Activated effector memory CD4-positive, alpha-beta T cell treated with Interleukin-2 at 50 U/mL for 16 hours (primary cell): Measurements from ENCODE around the gene MESP1.

Experiments
- DNase-seq: peaks from one replicate; pipeline ENCODE4 v3.0.0-alpha.2; 2020

MESP1 gene

DNA sequence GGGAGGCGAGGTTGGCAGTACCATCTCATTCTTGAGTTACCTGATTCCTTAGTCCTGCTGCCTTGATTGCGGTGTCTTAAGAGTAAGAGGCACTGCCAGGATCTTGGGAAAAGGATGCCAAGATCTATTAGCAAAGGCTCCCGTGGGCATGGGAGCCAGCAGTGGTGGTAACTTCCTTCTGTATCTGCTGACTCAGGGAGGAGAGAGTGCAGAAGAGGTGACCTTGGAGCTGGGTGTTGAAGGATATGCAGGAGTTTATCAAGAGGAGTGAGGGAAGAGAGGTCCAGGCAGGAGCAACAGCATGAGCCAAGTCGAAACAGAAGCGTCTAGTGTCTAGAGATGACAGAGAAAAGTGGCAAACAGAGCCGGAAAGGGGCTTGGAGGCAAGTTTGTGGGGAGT, 29.6 kb upstream of the MESP1 start:
- no peak for DNase-seq

DNA sequence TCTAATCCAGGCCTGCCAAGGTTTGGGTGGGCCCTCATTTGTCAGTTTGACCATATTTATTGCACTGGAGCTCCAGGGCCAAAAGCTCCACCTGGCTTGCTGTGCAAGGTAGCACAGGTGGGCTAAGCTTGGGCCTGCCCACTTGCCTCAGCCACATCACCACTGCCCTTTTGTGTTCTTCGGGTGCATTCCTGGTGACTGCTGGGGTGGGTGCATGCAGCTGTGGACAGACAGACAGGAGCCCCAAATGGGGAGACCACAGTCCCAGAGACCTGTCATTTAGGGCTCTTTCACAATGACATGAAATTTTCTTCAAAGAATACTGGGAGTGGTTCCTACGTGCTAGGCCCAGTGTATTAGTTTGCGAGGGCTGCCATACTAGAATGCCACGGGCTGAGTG, 27.8 kb upstream of the MESP1 start:
- DNase-seq: no peak

DNA sequence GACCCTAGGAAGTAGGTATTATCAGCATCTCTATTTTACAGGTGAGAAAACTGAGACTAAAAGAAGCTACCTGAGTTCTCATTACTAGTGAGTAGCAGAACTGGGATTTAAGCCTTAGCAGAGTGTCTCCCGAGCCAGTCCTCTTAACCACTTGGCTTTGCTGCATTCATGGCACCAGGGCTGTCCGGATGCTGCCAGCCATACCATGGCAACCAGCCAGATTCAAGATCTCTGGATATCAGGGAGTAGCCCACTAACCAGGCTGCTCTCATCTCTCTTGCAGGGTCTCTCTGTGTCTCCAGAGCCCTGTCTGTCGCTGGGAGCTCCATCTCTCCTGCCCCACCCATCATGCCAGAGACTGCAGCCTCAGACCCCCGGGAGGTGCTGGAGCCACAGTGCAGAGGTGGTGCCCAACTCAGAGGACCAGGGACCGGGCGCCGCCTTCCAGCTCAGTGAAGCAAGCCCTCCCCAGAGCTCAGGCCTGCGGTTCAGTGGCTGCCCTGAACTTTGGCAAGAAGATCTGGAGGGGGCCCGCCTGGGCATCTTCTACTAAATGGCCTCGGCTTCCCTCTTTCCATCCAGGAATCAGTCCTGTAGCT, 26.8 kb upstream of the MESP1 start:
- no peak for DNase-seq

DNA sequence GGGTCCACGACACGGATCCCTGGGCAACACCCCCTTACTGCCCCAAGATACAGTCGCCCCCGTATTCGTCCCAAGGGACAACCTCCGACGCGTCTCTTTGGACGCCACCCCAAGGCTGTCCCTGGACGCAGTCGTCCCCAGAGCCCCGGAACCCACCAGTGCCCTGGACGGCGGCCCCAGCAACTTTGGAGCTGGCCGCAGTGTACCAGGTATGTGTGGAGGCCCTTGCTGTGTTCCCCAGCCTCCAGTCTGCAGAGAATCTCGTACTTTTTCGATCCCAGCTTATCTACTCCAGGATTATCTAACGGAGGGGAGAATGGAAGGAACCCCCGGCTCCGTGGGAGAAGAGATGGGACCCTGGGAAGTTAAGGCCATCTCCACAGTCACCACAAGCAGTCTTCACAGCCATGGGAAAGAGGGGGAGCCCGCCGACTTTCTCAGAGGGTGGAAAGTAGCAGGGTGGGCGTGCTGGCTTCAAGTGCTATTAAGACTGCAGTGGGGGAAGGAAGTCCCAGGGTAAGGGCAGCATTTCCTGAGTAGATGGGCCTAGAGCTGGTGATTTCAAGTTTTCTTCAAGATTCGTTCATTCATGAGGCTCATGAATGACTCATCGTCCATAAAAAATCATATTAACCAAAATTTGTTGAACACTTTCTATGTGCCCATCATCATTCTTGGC, 26.2 kb upstream of the MESP1 start:
- no peak for DNase-seq

DNA sequence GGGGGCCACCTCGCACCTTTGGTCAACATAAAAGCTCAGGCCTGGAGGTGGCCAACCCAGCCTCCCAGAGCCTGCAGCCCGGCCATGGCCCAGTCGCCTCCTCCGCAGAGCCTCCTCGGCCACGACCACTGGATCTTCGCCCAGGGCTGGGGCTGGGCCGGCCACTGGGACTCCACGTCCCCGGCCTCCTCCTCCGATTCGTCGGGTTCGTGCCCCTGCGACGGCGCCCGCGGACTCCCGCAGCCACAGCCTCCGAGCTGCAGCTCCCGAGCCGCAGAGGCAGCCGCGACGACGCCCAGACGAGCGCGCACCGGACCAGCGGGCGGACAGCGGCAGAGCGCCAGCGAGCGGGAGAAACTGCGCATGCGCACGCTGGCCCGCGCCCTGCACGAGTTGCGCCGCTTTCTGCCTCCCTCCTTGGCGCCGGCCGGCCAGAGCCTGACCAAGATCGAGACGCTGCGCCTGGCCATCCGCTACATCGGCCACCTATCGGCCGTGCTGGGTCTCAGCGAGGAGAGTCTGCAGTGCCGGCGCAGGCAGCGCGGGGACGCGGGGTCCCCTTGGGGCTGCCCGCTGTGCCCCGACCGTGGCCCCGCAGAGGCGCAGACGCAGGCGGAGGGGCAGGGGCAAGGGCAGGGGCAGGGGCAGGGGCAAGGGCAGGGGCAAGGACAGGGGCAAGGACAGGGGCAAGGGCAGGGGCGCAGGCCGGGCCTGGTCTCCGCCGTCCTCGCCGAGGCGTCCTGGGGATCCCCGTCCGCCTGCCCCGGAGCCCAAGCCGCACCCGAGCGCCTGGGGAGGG, 25.4 kb upstream of the MESP1 start, which contains the start of gene MESP2:
MESP2 (plus strand) TSS at position 59 of the 799 bp plus-strand sequence; CDS start at position 85, 26 bp downstream.
- peak; percentile 22 for DNase-seq

DNA sequence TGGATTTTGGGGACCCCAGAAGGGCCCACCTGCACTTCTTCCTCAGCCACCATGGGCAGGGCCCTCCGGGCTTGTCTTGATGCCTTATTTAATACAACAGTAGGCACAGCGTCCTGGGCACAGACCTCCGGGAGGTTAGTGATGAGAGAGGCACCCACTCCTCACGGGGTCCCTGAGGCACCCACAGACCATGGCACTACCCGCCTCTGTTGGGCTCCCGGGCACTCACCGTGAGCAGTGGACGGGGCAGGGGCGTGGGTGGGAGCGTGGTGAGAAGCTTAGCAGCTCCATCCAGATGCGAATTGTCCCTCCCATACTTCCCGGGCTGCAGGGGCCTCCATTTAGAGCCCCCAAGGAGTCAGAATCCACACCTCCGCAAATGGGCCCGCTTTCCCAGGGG, 24.8 kb upstream of the MESP1 start:
- DNase-seq: no peak

DNA sequence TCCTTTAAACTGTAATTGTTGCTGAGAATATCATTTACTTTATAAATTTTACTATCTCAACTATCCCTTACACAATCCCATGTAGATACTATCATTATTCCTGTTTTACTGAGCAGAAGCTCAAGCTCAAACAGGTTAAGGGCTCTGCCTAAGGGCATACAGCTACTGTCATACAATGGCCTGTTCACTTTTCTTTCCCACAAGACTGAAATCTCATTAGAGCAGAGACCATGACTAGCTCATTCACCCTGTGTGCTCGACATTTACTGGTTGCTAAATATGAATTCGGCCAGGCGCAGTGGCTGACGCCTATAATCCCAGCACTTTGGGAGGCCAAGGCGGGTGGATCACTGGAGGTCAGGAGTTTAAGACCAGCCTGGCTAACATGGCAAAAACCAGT, 23.4 kb upstream of the MESP1 start:
- no peak for DNase-seq

DNA sequence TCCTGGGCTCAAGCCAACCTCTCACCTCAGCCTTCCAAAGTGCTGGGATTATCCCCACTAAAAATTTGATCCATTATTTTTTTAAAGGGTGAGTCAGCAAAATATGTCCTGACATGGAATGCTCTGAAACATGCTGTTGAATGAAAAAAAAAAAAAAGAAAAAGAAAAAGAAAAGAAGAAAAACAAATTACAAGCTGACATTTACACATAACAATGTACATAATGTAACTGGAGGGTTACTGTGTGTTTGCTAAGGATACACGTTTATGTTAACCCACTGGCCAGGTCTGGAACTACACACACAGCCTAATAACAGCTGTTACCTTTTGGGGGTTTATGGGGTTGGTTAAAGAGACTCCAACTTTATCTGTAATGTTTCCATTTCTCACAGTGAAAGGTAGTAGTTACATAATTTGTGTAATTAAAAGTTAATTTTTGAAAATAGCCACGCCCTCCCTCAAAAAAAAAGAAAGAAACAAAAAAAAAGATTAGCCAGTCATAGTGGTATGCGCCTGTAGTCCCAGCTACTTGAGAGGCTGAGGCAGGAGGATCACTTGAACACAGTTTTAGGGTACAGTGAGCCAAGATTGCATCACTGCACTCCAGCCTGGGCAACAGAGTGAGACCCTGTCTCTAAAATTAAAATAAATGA, 22.0 kb upstream of the MESP1 start:
- no peak for DNase-seq

DNA sequence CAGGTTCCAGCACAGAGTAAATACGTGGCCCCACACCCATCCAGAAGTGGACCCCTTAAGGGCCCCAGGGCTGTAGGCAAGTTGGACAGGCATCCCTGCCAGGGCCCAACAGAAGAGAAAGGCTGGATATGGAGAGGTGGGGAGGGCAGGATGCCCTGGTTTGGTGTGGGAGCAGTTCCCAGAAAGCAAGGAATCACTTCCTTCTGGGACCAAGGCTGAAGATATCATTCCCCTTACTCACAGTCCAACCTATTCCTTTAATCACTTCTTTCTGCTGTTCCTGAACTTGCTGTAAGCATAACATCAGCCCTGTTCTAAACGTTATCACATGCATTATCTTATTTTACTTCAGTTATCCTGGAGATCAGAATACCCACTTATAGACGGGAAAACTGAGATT, 19.0 kb upstream of the MESP1 start:
- no peak for DNase-seq

DNA sequence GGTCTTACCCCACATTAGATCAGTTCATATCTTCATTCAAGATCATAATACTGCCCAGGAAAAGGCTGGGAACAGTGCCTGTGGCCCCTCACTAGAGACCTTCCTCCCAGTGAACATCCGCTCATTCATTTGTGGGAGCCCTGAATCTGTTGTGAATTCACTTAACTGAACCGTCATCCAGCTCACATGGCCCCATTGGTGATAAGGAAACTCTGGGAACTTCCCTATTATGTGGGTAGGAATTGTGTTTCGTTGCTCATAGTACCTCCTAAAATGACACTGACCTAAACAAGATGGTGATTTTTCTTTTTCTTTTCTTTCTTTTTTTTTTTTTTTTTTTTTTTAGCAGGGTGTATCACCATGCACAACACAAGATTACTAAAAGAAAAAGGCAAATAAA, 18.3 kb upstream of the MESP1 start:
- DNase-seq: no peak

DNA sequence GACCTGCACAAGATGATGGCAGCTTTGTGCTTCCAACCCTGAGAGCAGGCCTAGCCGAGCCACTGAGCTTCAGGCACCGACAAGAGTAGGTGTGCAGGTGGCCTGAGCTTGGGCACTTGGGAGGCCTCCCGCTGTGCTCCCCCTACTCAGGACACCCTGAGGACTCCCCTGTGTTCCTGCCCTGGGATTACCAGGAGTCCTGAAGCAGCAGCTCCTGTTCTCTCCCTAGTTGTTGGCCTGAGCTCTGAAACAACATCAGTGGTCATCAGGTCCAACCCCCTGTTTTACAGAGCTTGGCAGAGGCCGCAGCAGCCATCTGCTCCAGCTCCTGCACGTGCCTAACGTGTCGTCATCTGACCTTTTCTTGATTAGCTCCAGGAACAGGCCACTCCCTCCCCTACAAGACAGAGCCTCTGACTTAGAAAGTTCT, 17.0 kb upstream of the MESP1 start:
- DNase-seq: no peak

DNA sequence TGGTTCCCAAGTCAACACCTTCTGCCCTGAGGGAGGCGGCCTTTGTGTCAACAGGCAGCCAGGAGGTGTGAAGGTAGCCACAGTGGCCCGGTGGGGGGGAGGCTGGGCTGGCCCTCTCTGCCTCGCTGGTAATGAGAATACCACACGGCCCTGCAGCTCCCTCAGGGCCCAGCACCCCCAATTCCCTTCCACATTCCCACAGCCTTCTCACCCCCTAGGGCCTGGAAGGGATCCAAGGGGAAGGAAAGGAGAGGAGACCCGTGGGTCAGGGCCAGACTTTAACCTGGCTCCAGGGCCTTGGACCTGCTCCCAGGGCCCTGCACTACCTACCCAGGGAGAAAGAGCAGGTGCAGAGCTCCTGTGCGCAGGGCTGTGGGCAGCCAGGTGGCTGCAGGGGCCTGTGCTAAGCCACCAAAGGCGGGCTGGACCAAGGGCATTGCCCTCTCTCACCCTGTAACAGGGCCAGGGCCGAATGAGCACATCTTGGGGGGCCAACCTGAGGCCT, 16.4 kb upstream of the MESP1 start:
- DNase-seq: no peak

DNA sequence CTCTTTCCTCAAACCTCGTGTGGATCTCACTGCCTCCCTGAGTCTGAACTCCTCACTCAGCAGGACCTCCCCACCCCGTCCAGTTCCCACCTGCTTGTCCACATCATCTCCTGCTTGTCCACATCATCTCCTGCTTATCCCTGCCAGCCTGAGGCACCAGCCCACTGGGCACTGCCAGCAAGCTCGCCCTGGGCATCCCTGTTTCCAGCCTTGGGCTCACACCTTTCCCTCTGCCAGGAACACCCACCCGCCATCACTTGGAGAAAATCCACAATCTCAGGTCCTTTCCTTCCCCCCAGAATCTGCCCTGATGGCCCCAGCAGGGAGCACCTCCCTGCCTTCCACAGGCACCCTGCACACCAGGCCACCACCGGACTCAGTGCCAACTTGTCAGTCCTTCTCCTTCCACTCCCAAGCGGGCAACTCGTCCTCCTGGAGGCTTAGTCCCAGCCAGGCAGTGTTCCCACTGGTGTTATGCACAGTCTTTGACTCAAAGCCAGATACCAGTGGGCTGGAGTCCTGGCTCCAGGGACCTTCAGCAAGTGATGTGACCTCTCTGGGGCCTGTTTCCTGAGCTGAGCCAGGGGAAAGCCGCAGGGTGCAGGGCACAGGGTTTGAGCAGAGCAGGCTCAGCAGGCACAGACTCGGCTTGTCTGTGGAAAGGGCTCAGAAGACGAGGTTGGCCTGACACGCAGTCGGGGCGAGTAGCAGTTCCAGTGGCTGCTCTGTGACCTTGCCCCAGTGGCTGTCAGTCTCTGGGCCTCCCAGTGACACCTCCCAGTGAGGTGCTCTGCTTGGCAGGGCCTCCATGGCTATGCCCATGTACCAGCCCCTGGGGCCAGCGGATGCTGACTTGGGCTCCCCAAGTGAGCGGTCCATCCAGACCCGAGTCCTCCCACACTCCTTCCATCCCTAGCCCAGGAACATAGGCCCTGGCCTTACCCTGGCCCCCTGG, 15.6 kb upstream of the MESP1 start:
- DNase-seq: no peak

DNA sequence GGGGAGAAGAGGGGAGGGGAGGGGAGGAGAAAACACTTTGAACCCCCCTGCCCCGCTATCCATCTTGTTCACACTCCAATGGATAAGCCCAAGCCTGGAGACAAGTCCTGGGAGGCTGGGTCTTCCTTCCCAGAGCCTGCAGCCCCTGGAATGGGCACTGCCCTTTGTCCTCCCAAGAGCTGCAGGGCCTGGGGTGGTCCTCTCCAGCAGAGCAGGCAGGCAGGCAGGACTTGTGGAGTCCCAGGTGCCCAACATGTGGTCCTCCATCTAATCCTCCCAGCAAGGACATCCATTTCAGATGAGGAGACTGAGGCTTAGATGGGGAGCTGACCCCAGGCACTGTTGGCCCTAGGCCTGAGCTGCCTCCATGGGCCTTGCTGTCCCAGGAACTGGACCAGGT, 14.6 kb upstream of the MESP1 start:
- DNase-seq: no peak

DNA sequence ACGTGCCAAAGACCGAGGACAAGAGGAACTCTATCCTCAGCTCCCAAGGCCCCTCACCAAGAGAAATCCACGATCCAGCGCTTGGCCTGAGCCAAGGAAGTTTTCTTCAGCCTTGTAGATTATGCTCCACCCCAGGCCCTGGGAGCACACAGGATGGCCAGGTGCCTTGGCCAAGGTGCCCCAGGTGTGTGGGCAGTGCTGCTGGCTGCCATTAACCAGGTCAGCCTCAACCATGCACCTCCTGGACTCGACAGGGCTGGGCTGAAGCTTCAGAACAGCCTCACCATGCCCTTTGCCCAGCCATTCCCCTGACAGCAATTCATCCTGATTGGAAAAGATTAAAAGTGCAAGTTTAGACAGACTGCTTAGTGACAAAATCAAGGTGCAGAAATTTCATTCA, 10.9 kb upstream of the MESP1 start:
- no peak for DNase-seq

DNA sequence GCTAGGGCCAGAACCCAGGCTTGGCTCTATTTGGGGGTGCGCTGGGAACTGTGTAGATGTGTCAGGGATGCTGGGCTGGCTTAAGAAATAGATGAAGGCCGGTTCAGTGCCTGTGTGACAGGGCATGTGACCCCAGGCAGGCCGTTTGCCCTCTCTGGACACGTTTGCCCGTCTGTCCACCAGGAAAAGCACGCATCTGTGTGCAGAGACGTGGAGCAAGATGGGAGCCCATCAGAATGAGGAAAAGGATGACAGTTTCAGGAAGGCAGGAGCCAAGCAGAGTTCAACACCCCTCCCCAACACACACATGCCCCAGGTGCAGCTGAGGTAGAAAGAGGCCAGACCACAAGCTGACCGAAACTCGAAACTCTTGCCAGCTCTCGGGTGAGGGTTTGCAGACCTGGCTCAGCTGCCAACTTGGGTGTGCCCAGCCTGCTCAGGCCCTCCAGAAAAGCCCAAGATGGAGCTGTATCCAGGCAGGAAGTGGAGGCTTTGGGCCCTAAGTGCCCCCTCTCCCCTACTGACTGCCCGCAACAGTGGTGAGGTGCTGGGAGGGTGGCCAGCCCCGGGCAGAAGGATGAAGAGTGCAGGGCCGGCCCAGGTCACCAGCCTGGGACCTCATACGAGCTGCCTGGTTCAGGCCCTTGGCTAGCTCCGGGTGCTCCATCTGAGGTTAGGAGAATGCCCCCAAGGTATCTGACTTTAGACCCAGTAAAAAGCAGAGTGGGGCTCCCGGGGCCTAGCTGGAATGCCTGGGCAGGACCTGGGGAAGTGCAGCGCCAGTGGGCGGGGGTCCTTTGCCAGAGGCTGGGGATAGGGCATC, 10.2 kb upstream of the MESP1 start:
- DNase-seq: no peak

DNA sequence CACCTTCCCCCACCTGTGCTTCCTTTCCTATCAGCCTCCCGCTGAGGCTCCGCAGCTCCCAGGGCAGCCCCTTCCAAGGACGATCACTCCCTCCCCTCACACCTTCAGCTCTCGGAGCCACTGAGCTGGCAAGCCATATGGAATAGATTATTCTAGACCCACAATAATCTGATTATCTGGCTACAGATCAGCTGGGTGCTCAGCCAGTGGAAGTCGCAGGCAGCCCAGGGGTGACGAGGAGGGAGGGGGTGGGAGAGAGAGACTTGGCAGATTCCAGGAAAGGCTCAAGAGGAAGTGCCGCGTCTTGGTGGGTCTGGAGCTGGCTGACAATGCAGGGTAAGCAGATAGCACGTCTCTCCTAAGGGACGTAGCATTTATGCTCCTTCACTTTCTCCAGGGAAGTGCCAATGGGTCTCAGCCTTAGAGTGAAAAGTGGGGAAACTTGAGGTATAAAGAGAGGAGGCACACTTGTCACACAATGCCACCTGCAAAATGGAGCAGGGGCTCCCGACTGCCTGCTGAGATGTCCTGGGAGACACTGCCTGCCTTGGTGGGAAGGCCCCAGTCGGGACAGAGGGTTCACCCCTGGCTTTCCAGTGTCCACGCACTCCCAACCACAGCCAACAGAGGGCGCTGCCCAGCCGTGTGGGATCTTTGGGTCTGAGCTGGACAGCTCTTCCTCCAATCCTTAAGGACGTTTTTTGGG, 9.4 kb upstream of the MESP1 start:
- peak; percentile 43 for DNase-seq

DNA sequence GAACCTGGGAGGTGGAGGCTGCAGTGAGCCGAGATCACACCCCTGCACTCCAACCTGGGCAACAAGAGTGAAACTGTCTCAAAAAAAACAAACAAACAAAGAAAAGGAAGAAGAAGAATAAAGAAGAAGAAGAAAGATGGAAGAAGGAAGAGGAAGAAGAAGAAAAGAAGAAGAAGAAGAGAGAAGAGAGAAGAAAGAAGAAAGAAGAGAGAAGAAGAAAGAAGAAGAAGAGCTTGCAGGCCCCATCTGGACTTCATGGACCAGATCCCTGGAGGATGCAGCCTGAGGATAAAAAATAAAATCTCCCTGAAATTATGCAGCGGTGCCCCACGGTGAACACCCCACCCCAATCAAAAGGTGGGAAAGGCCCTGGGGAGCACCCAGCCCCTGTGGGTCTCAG, 8.8 kb upstream of the MESP1 start:
- DNase-seq: no peak

DNA sequence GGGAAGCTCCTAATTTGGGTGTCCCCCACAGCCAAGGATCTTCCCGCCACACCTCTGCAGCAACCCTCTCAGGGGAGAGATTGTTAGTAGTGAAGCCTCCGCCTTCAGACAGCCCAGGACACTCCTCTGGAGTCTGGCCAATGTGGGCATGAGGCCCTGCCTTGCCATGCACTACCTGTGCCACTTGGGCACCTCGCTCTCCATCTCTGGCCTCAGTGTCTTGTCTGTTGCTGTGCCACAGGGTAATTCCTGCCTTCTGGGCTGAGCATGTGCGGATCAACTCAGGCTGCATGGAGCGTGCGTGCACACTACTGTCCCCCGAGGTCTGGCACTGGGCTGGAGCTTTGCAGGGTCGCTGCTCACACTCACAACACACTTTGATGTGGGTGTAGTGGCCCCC, 7.9 kb upstream of the MESP1 start:
- no peak for DNase-seq

DNA sequence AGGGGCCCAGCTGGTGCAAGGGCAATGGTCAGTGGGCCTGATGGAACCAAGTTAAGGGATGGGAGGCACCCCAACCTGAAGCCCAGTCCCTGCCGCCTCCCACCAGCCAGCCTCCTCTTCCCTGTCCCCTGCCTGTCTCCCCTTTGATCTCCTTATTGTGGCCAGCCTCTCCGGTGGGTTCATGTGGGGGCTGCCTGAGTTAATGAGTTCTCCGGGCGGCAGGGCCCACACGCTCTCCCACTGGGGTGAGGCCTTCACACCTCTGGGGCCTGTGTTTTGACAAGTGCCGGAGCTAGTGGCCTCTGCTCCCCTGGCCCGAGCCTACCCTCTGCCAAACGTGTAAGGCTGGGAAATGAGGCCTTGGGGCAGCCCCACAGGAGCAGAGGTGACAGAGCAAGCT, 7.2 kb upstream of the MESP1 start:
- DNase-seq: no peak

DNA sequence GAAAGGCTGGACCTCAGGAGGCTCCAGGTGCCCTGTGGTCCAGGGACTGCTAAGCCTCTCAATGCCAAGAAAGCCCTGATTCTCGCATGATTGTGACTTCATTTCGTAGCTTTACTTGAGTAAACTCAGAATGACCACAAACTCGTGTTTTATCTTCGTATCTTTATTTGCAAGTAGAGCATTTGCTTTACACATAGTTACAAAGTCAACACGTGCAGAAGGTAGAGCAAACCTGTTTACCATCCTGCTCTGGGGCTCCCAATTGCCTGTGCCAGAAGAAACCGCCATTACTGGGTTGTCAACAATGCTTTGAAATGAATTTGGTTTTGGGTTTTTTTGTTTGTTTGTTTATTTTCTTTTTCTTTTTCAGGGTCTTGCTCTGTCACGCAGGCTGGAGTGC, 5.8 kb upstream of the MESP1 start:
- DNase-seq: no peak
